Measurements from ENCODE around the gene SPNS2.

- TF ChIP-seq JUND (IDR thresholded peaks at IDR 0.05) (no peak), CTCF (IDR thresholded peaks at IDR 0.05; ENCODE audit: low read depth, low read length, missing input control) (no peak), TAF1 (conservative IDR thresholded peaks at IDR 0.05) (no peak), SP1 (IDR thresholded peaks at IDR 0.05) (no peak), MAX (IDR thresholded peaks at IDR 0.05) (no peak), ATF3 (IDR thresholded peaks at IDR 0.05) (no peak), RXRA (IDR thresholded peaks at IDR 0.05) (no peak), RAD21 (IDR thresholded peaks at IDR 0.05) (no peak), ZBTB33 (IDR thresholded peaks at IDR 0.05) (no peak), YY1 (IDR thresholded peaks at IDR 0.05) (no peak), EGR1 (IDR thresholded peaks at IDR 0.05; ENCODE audit: low read depth in 2 of 2) (no peak), REST (IDR thresholded peaks at IDR 0.05) (no peak)
These were observed 23.2 kb upstream of the SPNS2 start for GRCh38 chr17:4475463-4475862.

Data from liver (tissue), 3 donors.